Suprapubic skin (tissue), 4 donors: ENCODE results near the gene HINT2.

Source experiments
- CTCF ChIP-seq, 2 donors: fragments of 200-600 bp in 1 of 2; fragments of 450-650 bp in 1 of 2; sonication (generic) in 1 of 2; IDR thresholded peaks; one replicate each; pipeline ENCODE4 v1.5.1; 2016 to 2019; ENCODE audit warnings: antibody characterized with exemption in 2 of 2, mild to moderate bottlenecking in 1 of 2, moderate library complexity in 1 of 2
- EP300 ChIP-seq: sonication (generic); formaldehyde crosslinking; IDR thresholded peaks from one replicate; pipeline ENCODE4 v1.6.1; 2017; ENCODE audit warnings: antibody characterized with exemption
- POLR2A ChIP-seq, 2 donors: fragments of 450-650 bp; IDR thresholded peaks; one replicate each; pipeline ENCODE4 v1.6.1; 2017; ENCODE audit warnings: antibody characterized with exemption in 2 of 2, mild to moderate bottlenecking in 2 of 2, moderate library complexity in 2 of 2
- POLR2AphosphoS5 ChIP-seq, 3 donors: sonication (generic); formaldehyde crosslinking; IDR thresholded peaks; one replicate each; pipeline ENCODE4 v1.6.1; 2017; ENCODE audit warnings: antibody characterized with exemption in 3 of 3

GRCh38 chr9:35811381-35812024 is 3.3 kb downstream of the HINT2 start:
- no peak for TF ChIP-seq CTCF (IDR thresholded peaks at IDR 0.05)
- no peak for TF ChIP-seq POLR2AphosphoS5 (IDR thresholded peaks at IDR 0.05)
- TF ChIP-seq POLR2A (IDR thresholded peaks at IDR 0.05), result no peak
- no peak for TF ChIP-seq EP300
